GM12878 (cell line): ENCODE results near the gene MAPK9. TPM values are rescaled to one million over a fixed set of nuclear protein-coding genes. Genes with fewer than 3 reads are reported as not detected.

ENCODE experiments used
- ATAC-seq: fragments of 200-7000 bp; cut with Tn5 transposase; 3 replicates; pipeline ENCODE4 v1.9.1; 2020; ENCODE audit warnings: mild to moderate bottlenecking, moderate library complexity
- BruUV-seq: library from RNA; stranded (reverse); fragments of 400-500 nt; replicated peaks from 2 replicates; lab custom pipeline; 2021; lab: Mats Ljungman, UMichigan
- CTCF ChIA-PET: fragments of 300-600 bp; sonication (Branson Sonifier 250); formaldehyde crosslinking; extraction: SDS; loops from one replicate; lab custom pipeline; 2021; ENCODE audit warnings: inconsistent platforms; lab: Yijun Ruan, JAX
- POLR2A ChIA-PET: fragments of 350-600 bp; formaldehyde crosslinking; extraction: SDS; loops from one replicate; lab custom pipeline; 2021; ENCODE audit warnings: inconsistent platforms; lab: Charles Lee
- RAD21 ChIA-PET: fragments of 300-600 bp; sonication (Branson Sonifier 250); formaldehyde crosslinking; loops from one replicate; lab custom pipeline; 2023; ENCODE audit warnings: antibody characterized with exemption; ENCODE audit not compliant: unreplicated experiment; lab: Charles Lee
- SMC1A ChIA-PET: fragments of 300-600 bp; sonication (Branson Sonifier 250); formaldehyde crosslinking; loops from one replicate; lab custom pipeline; 2023; ENCODE audit not compliant: unreplicated experiment, uncharacterized antibody; lab: Charles Lee
- DNase-seq: peaks from one replicate; pipeline ENCODE4 v3.0.0-alpha.2; 2011; ENCODE audit warnings: low read depth, low spot score
- FAIRE-seq: peaks from 3 replicates; lab custom pipeline; 2011; peaks lifted over from hg19 to GRCh38; lab: Jason Lieb, UNC
- H2AFZ ChIP-seq: 2 replicates; pipeline ENCODE4 v1.6.0; 2011; ENCODE audit warnings: low read depth, low read length, control low read depth; ENCODE audit not compliant: control insufficient read depth
- H3K27ac ChIP-seq: 2 replicates; pipeline ENCODE4 v1.5.1; 2011; ENCODE audit warnings: control low read depth; ENCODE audit not compliant: control insufficient read depth, insufficient read depth
- H3K27me3 ChIP-seq, 2 experiments: replicated peaks in 1 of 2; 2 replicates each; pipeline versions ENCODE4 v1.6.0 to v1.6.1; 2011; ENCODE audit warnings: low read length in 1 of 2; ENCODE audit not compliant: control insufficient read depth in 2 of 2, insufficient read depth in 2 of 2
- H3K36me3 ChIP-seq, 2 experiments: 2 replicates each; pipeline ENCODE4 v1.5.1; 2011; ENCODE audit warnings: low read length in 1 of 2; ENCODE audit not compliant: control insufficient read depth in 2 of 2, insufficient read depth in 2 of 2
- H3K4me1 ChIP-seq: 2 replicates; pipeline ENCODE4 v1.6.1; 2011; ENCODE audit warnings: mild to moderate bottlenecking, low read length, moderate library complexity, mixed read lengths; ENCODE audit not compliant: control insufficient read depth, insufficient read depth
- H3K4me2 ChIP-seq: 2 replicates; pipeline ENCODE4 v1.6.0; 2011; ENCODE audit warnings: control low read depth; ENCODE audit not compliant: control insufficient read depth, insufficient read depth
- H3K4me3 ChIP-seq: fragments of 200-600 bp; sonication (generic); 2 replicates; pipeline ENCODE4 v1.5.1; 2016
- H3K79me2 ChIP-seq: 2 replicates; pipeline ENCODE4 v1.6.0; 2011; ENCODE audit warnings: low read length; ENCODE audit not compliant: control insufficient read depth, insufficient read depth
- H3K9ac ChIP-seq: 2 replicates; pipeline ENCODE4 v1.8.0; 2011; ENCODE audit warnings: low read length, control low read depth, mixed read lengths; ENCODE audit not compliant: control insufficient read depth, insufficient read depth
- H3K9me3 ChIP-seq: replicated peaks from 3 replicates; pipeline ENCODE4 v1.5.1; 2011; ENCODE audit warnings: mild to moderate bottlenecking, low read length; ENCODE audit not compliant: control insufficient read depth, insufficient read depth
- H4K20me1 ChIP-seq: 2 replicates; pipeline ENCODE4 v1.6.0; 2011; ENCODE audit not compliant: control insufficient read depth, insufficient read depth
- BACH1 ChIP-seq: fragments of 450-650 bp; IDR thresholded peaks from 2 replicates; pipeline ENCODE4 v1.6.1; 2017; ENCODE audit warnings: mild to moderate bottlenecking, borderline replicate concordance
- GATAD2B ChIP-seq: fragments of 450-650 bp; conservative IDR thresholded peaks from 2 replicates; pipeline ENCODE4 v1.6.1; 2017; ENCODE audit warnings: low read depth, mild to moderate bottlenecking, moderate library complexity
- IKZF1 ChIP-seq: fragments of 450-650 bp; conservative IDR thresholded peaks from 2 replicates; pipeline ENCODE4 v1.6.1; 2017; ENCODE audit warnings: antibody characterized with exemption, mild to moderate bottlenecking
- KAT2A ChIP-seq: conservative IDR thresholded peaks from 2 replicates; pipeline ENCODE4 v1.6.1; 2011; ENCODE audit warnings: low read depth, low read length; ENCODE audit not compliant: control insufficient read depth
- MEF2A ChIP-seq: IDR thresholded peaks from 2 replicates; pipeline ENCODE4 v1.6.1; 2011; ENCODE audit warnings: low read depth, mild to moderate bottlenecking, low read length, moderate library complexity; ENCODE audit not compliant: insufficient read depth
- NR2C2 ChIP-seq: IDR thresholded peaks from 2 replicates; pipeline ENCODE4 v1.6.1; 2011; ENCODE audit warnings: borderline replicate concordance, low read depth; ENCODE audit not compliant: control insufficient read depth, insufficient read length
- POLR2AphosphoS2 ChIP-seq: IDR thresholded peaks from 2 replicates; pipeline ENCODE4 v1.6.1; 2011; ENCODE audit warnings: low read depth, mild to moderate bottlenecking, low read length, improper control_type of control experiment, moderate library complexity
- RBBP5 ChIP-seq: fragments of 200-600 bp; sonication (generic); conservative IDR thresholded peaks from 2 replicates; pipeline ENCODE4 v1.6.1; 2016
- SMC3 ChIP-seq: IDR thresholded peaks from 2 replicates; pipeline ENCODE4 v1.6.1; 2011; ENCODE audit warnings: low read length, improper control_type of control experiment, borderline replicate concordance
- STAT1 ChIP-seq: fragments of 450-650 bp; conservative IDR thresholded peaks from 2 replicates; pipeline ENCODE4 v1.6.1; 2014; ENCODE audit warnings: antibody characterized with exemption, mild to moderate bottlenecking
- SUPT20H ChIP-seq: IDR thresholded peaks from 2 replicates; pipeline ENCODE4 v1.6.1; 2011; ENCODE audit warnings: low read depth, mild to moderate bottlenecking, low read length, moderate library complexity, borderline replicate concordance; ENCODE audit not compliant: control insufficient read depth
- SUZ12 ChIP-seq: fragments of 200-600 bp; sonication (generic); IDR thresholded peaks from one replicate; pipeline ENCODE4 v1.6.1; 2018; ENCODE audit warnings: antibody characterized with exemption, mild to moderate bottlenecking; ENCODE audit not compliant: unreplicated experiment
- TCF7 ChIP-seq: IDR thresholded peaks from 2 replicates; pipeline ENCODE4 v1.6.1; 2014; ENCODE audit warnings: antibody characterized with exemption, borderline replicate concordance
- YBX1 ChIP-seq: fragments of 450-650 bp; IDR thresholded peaks from 2 replicates; pipeline ENCODE4 v1.6.1; 2016; ENCODE audit warnings: antibody characterized with exemption
- ZNF384 ChIP-seq: IDR thresholded peaks from 2 replicates; pipeline ENCODE4 v1.6.1; 2012; ENCODE audit warnings: low read depth, mild to moderate bottlenecking, low read length, improper control_type of control experiment, borderline replicate concordance
- WGBS: methylation state at CpG from one replicate; pipeline ENCODE4 v1.1.6; 2016; ENCODE audit warnings: low lambda C conversion rate; ENCODE audit not compliant: insufficient replicate concordance, insufficient coverage; ENCODE audit errors: missing lambda C conversion rate; 5-methylcytosine and 5-hydroxymethylcytosine counted together
- in situ Hi-C: fragments of 300-500 bp; cut with MboI; formaldehyde crosslinking; loops from 9 replicates; pipeline ENCODE4 v1.14.3; 2018; ENCODE audit warnings: mixed read lengths
- intact Hi-C: fragments of 100-400 bp; cut with micrococcal nuclease; formaldehyde crosslinking; loops from one replicate; pipeline ENCODE4 v1.14.2; 2022; ENCODE audit not compliant: unreplicated experiment
- polyA plus RNA-seq, 11 experiments: library from polyadenylated mRNA; depleted of rRNA in 4 of 11; unstranded in 6 of 11; stranded (reverse) in 5 of 11; fragments of >200 nt; fragmentation: Nextera tagmentation in 4 of 11; fragmentation: Illumina TruSeq in 1 of 11; extraction: Ambion mirVana in 4 of 11; extraction: Trizol in 1 of 11; gene quantifications; 1 replicate in 1 of 11; 2 replicates in 10 of 11; pipeline versions ENCODE4 v1.2.1 to v1.2.3, GENCODE V29; 2011 to 2016; ENCODE audit warnings: inconsistent platforms in 2 of 11, missing spikeins in 2 of 11, low read depth in 1 of 11
- total RNA-seq, 4 experiments: library from RNA; depleted of rRNA in 3 of 4; stranded (reverse); fragments of >200 nt in 3 of 4; fragmentation: Illumina TruSeq in 1 of 4; extraction: Trizol in 1 of 4; gene quantifications; 2 replicates each; pipeline versions ENCODE4 v1.2.1 to v1.2.3, GENCODE V29; 2013 to 2021
- TF ChIP-seq, protein P1 (sequence below): fragments of 450-650 bp; IDR thresholded peaks from 2 replicates; pipeline ENCODE4 v1.6.1; 2014; ENCODE audit warnings: mild to moderate bottlenecking
- TF ChIP-seq, protein P2 (sequence below): IDR thresholded peaks from 2 replicates; pipeline ENCODE4 v1.6.1; 2011; ENCODE audit warnings: low read depth, mild to moderate bottlenecking, low read length, moderate library complexity, borderline replicate concordance; ENCODE audit errors: extremely low read depth
- TF ChIP-seq, protein P3 (sequence below): fragments of 450-650 bp; IDR thresholded peaks from 2 replicates; pipeline ENCODE4 v1.6.1; 2017; ENCODE audit warnings: mild to moderate bottlenecking

The MAPK9 gene
- total and polyA plus RNA-seq, 10 of the 15 experiments (the other 5 are each of a cell fraction or from before 2014, with no cell fraction given), result 2.1 to 52.9 (median 21.7) TPM

DNA sequence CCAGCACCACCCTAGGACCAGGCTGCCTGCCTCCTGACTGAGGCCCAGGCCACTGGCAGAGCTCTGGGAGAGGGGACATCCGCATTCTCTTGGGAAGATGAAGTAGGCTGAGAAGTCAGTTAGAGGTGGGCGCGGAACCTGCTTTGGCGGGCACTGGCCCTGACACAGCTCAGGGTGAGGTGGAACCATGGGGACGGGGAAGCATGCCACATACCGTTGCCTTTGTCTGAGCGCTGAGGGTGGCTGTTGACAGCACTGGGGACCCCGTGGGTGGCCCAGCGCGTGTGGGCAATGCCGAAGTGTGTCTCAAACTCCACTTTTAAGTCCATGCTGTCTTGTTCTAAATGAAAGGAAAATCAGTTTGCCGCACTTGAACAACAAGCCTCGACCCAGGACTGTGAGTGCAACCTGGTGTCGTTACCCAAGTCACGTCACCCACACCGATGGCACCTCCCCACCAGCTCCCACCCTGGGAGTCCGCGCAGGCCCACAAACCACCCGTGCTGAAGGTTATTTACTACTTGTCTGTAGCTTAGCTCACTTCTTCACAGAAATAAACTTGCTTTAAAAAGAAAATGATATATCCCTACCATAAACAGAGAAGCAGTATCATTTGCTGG is 43.8 kb upstream of the MAPK9 start:
- H3K4me3 ChIP-seq, result no peak overlapping the region
- H3K36me3 ChIP-seq, result no peaks in the 10 kb centered on the region
- H3K27ac ChIP-seq, result no peak overlapping the region
- no peaks in the 10 kb centered on the region for H3K4me1 ChIP-seq
- H3K79me2 ChIP-seq, result no peaks in the 10 kb centered on the region
- no peak for FAIRE-seq
- BruUV-seq, result no TSS peak
- ATAC-seq, result no peak
- in situ Hi-C loops, result no loop called here
- TF ChIP-seq, protein P1, sequence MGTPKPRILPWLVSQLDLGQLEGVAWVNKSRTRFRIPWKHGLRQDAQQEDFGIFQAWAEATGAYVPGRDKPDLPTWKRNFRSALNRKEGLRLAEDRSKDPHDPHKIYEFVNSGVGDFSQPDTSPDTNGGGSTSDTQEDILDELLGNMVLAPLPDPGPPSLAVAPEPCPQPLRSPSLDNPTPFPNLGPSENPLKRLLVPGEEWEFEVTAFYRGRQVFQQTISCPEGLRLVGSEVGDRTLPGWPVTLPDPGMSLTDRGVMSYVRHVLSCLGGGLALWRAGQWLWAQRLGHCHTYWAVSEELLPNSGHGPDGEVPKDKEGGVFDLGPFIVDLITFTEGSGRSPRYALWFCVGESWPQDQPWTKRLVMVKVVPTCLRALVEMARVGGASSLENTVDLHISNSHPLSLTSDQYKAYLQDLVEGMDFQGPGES, result no peak
- TF ChIP-seq POLR2AphosphoS2 (no peak), YBX1 (no peak), TCF7 (no peak), STAT1 (no peak), IKZF1 (no peak), NR2C2 (no peak), KAT2A (no peak), RBBP5 (no peak), SMC3 (no peak), MEF2A (no peak), SUZ12 (no peak), ZNF384 (no peak), BACH1 (no peak), SUPT20H (no peak), GATAD2B (no peak)
- TF ChIP-seq, protein P2, sequence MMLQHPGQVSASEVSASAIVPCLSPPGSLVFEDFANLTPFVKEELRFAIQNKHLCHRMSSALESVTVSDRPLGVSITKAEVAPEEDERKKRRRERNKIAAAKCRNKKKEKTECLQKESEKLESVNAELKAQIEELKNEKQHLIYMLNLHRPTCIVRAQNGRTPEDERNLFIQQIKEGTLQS, result no peak
- TF ChIP-seq, protein P3, sequence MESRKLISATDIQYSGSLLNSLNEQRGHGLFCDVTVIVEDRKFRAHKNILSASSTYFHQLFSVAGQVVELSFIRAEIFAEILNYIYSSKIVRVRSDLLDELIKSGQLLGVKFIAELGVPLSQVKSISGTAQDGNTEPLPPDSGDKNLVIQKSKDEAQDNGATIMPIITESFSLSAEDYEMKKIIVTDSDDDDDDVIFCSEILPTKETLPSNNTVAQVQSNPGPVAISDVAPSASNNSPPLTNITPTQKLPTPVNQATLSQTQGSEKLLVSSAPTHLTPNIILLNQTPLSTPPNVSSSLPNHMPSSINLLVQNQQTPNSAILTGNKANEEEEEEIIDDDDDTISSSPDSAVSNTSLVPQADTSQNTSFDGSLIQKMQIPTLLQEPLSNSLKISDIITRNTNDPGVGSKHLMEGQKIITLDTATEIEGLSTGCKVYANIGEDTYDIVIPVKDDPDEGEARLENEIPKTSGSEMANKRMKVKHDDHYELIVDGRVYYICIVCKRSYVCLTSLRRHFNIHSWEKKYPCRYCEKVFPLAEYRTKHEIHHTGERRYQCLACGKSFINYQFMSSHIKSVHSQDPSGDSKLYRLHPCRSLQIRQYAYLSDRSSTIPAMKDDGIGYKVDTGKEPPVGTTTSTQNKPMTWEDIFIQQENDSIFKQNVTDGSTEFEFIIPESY, result no peak
- no peak for DNase-seq
- no peak overlapping the region for H3K9ac ChIP-seq
- ChIA-PET POLR2A (no interaction called here), CTCF (no interaction called here), RAD21 (no interaction called here), SMC1A (no interaction called here)
- H3K27me3 ChIP-seq, result no peaks in the 10 kb centered on the region
- 42% methylated on average over 19 of the region's 19 CpGs for WGBS
- H4K20me1 ChIP-seq, result no peaks in the 10 kb centered on the region
- H2AFZ ChIP-seq, result no peak overlapping the region
- H3K9me3 ChIP-seq, result no peaks in the 10 kb centered on the region
- H3K4me2 ChIP-seq, result no peak overlapping the region
- intact Hi-C loops, result no loop called here
